GM12878 (cell line): ENCODE measurements around the gene PDE3B.

Source experiments
- ASH2L ChIP-seq: fragments of 300-600, 200-600 bp; sonication (generic); IDR thresholded peaks from 2 replicates; pipeline ENCODE4 v1.6.1; 2017; ENCODE audit warnings: low read depth, mild to moderate bottlenecking, borderline replicate concordance
- CHD1 ChIP-seq: IDR thresholded peaks from 2 replicates; pipeline ENCODE4 v1.6.1; 2012; ENCODE audit warnings: low read depth, low read length, improper control_type of control experiment
- DPF2 ChIP-seq: fragments of 450-650 bp; IDR thresholded peaks from 2 replicates; pipeline ENCODE4 v1.6.1; 2017; ENCODE audit warnings: mild to moderate bottlenecking
- EP300 ChIP-seq, 2 experiments: fragments of 150-350 bp in 1 of 2; IDR thresholded peaks; 2 replicates each; pipeline ENCODE4 v1.6.1; 2011 to 2012; ENCODE audit warnings: low read depth in 2 of 2, low read length in 2 of 2, borderline replicate concordance in 1 of 2, improper control_type of control experiment in 1 of 2, inconsistent platforms in 1 of 2; ENCODE audit not compliant: control insufficient read depth in 1 of 2
- POLR2AphosphoS2 ChIP-seq: IDR thresholded peaks from 2 replicates; pipeline ENCODE4 v1.6.1; 2011; ENCODE audit warnings: low read depth, mild to moderate bottlenecking, low read length, improper control_type of control experiment, moderate library complexity
- SIN3A ChIP-seq: IDR thresholded peaks from 2 replicates; pipeline ENCODE4 v1.6.1; 2012; ENCODE audit warnings: low read depth, low read length, improper control_type of control experiment
- TAF1 ChIP-seq: IDR thresholded peaks from 2 replicates; pipeline ENCODE4 v1.6.1; 2011; ENCODE audit warnings: mild to moderate bottlenecking, low read depth, low read length, borderline replicate concordance
- YY1 ChIP-seq: IDR thresholded peaks from 2 replicates; pipeline ENCODE4 v1.6.1; 2011; ENCODE audit warnings: low read depth, mild to moderate bottlenecking, low read length
- TF ChIP-seq, protein P1 (sequence below), 3 experiments: IDR thresholded peaks in 2 of 3; conservative IDR thresholded peaks in 1 of 3; 2 replicates each; pipeline ENCODE4 v1.5.1; 2011; ENCODE audit warnings: low read depth in 3 of 3, low read length in 3 of 3, mild to moderate bottlenecking in 3 of 3, control low read depth in 2 of 3, moderate library complexity in 2 of 3, inconsistent platforms in 1 of 3, mixed read lengths in 1 of 3; ENCODE audit not compliant: control insufficient read depth in 2 of 3, insufficient read depth in 1 of 3; ENCODE audit errors: extremely low read depth in 1 of 3
- TF ChIP-seq, protein P2 (sequence below): fragments of 450-650 bp; IDR thresholded peaks from 2 replicates; pipeline ENCODE4 v1.6.1; 2018; ENCODE audit warnings: mild to moderate bottlenecking, low read depth, moderate library complexity; ENCODE audit not compliant: partially characterized antibody
- TF ChIP-seq, protein P3 (sequence below): IDR thresholded peaks from 2 replicates; pipeline ENCODE4 v1.6.1; 2012; ENCODE audit warnings: low read depth, low read length, improper control_type of control experiment

DNA sequence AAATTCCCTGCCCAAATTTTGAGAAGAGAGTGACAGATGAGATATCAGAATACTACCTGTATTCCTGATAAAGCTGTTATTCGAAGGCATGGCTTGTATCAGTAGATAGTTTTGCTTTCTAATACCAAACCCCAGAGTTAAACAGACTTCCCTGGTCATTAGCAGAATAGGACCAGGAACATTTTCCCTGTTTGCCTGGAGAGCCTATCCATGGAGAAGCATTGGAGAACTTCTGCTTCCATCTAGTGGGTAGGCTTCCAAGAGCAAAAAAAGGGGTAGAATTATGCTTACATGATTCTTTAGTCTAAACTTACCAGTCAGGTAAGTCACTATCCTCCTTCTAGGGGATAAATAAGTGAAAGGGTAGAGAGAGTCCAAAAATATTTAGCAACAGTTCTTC lies 14.2 kb downstream of the PDE3B start:
- TF ChIP-seq TAF1 (no peak), YY1 (no peak), POLR2AphosphoS2 (no peak), SIN3A (no peak), ASH2L (no peak), CHD1 (no peak), DPF2 (no peak), EP300 (IDR thresholded peaks at IDR 0.05; ENCODE audit: borderline replicate concordance in 1 of 2, control insufficient read depth in 1 of 2, low read depth in 2 of 2, low read length in 2 of 2) (no peak)
- TF ChIP-seq, protein P1, sequence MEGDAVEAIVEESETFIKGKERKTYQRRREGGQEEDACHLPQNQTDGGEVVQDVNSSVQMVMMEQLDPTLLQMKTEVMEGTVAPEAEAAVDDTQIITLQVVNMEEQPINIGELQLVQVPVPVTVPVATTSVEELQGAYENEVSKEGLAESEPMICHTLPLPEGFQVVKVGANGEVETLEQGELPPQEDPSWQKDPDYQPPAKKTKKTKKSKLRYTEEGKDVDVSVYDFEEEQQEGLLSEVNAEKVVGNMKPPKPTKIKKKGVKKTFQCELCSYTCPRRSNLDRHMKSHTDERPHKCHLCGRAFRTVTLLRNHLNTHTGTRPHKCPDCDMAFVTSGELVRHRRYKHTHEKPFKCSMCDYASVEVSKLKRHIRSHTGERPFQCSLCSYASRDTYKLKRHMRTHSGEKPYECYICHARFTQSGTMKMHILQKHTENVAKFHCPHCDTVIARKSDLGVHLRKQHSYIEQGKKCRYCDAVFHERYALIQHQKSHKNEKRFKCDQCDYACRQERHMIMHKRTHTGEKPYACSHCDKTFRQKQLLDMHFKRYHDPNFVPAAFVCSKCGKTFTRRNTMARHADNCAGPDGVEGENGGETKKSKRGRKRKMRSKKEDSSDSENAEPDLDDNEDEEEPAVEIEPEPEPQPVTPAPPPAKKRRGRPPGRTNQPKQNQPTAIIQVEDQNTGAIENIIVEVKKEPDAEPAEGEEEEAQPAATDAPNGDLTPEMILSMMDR (IDR thresholded peaks at IDR 0.05 in 2 of 3, conservative IDR thresholded peaks at IDR 0.05 in 1 of 3; ENCODE audit: control insufficient read depth in 2 of 3, extremely low read depth in 1 of 3, insufficient read depth in 1 of 3, low read depth in 3 of 3, low read length in 3 of 3), result no peak
- TF ChIP-seq, protein P2, sequence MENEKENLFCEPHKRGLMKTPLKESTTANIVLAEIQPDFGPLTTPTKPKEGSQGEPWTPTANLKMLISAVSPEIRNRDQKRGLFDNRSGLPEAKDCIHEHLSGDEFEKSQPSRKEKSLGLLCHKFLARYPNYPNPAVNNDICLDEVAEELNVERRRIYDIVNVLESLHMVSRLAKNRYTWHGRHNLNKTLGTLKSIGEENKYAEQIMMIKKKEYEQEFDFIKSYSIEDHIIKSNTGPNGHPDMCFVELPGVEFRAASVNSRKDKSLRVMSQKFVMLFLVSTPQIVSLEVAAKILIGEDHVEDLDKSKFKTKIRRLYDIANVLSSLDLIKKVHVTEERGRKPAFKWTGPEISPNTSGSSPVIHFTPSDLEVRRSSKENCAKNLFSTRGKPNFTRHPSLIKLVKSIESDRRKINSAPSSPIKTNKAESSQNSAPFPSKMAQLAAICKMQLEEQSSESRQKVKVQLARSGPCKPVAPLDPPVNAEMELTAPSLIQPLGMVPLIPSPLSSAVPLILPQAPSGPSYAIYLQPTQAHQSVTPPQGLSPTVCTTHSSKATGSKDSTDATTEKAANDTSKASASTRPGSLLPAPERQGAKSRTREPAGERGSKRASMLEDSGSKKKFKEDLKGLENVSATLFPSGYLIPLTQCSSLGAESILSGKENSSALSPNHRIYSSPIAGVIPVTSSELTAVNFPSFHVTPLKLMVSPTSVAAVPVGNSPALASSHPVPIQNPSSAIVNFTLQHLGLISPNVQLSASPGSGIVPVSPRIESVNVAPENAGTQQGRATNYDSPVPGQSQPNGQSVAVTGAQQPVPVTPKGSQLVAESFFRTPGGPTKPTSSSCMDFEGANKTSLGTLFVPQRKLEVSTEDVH, result no peak
- TF ChIP-seq, protein P3, sequence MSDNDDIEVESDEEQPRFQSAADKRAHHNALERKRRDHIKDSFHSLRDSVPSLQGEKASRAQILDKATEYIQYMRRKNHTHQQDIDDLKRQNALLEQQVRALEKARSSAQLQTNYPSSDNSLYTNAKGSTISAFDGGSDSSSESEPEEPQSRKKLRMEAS, result no peak
